ENCODE data around the gene OR7G3.

OR7G3 gene

GRCh38 chr19:9159891-9160290 lies 33.1 kb upstream of the OR7G3 start:
- Histone ChIP-seq H3K4me3 (ENCODE audit: low read length) (no peak overlapping the region), H3K27ac (ENCODE audit: low read depth, low read length) (no peak overlapping the region), H3K9me3 (ENCODE audit: control insufficient read depth, insufficient read depth, low read length) (no peaks in the 10 kb centered on the region), H3F3A (ENCODE audit: control insufficient read depth, insufficient read depth) (no peaks in the 10 kb centered on the region), H3K27me3 (ENCODE audit: control insufficient read depth, low read length) (no peaks in the 10 kb centered on the region), H3K4me1 (ENCODE audit: control insufficient read depth, low read length) (peaks cover 13% of the 10 kb centered on the region), H3K36me3 (ENCODE audit: control insufficient read depth, low read length) (peaks cover 91% of the 10 kb centered on the region), H3K9me2 (replicated peaks; ENCODE audit: control insufficient read depth, low read length) (no peaks in the 10 kb centered on the region), H3K79me2 (ENCODE audit: control insufficient read depth, low read length) (peaks cover 28% of the 10 kb centered on the region), H3K4me2 (ENCODE audit: low read length) (no peak overlapping the region), H4K20me1 (ENCODE audit: control insufficient read depth, insufficient read depth, low read depth, low read length) (peaks cover 6% of the 10 kb centered on the region)
- TF ChIP-seq EZH2phosphoT487 (IDR thresholded peaks at IDR 0.05; ENCODE audit: borderline replicate concordance, low read length) (no peak), CTCF (IDR thresholded peaks at IDR 0.05; ENCODE audit: low read depth, low read length, poor library complexity, severe bottlenecking) (no peak)

DNA sequence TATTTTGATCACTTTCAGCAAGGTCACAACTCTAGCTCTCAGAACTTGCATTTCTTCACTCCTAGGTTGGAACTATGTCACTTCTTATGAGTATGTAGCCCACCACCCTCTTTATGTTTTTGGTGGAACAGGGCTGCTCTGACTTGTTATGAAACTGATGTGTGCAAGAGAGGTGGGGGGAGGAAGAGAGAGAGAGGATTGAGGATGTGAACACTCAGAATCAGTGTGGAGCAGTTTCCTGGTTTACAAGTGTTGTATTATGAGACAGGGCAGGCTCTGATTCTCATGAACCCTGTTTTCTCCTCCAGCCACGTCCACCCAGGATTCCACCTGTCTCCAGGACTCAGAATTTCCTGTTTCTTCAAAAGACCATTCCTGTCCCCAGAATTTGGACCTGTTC lies 29.6 kb upstream of the OR7G3 start:
- no peaks in the 10 kb centered on the region for H3K9me2 ChIP-seq (replicated peaks; ENCODE audit: control insufficient read depth, low read length)
- no peak overlapping the region for H3K27ac ChIP-seq (ENCODE audit: low read depth, low read length)
- H3F3A ChIP-seq (ENCODE audit: control insufficient read depth, insufficient read depth) = no peaks in the 10 kb centered on the region
- TF ChIP-seq CTCF (IDR thresholded peaks at IDR 0.05; ENCODE audit: low read depth, low read length, poor library complexity, severe bottlenecking) (no peak), EZH2phosphoT487 (IDR thresholded peaks at IDR 0.05; ENCODE audit: borderline replicate concordance, low read length) (no peak)
- H3K4me1 ChIP-seq (ENCODE audit: control insufficient read depth, low read length) = peaks cover 13% of the 10 kb centered on the region
- H3K79me2 ChIP-seq (ENCODE audit: control insufficient read depth, low read length) = peaks cover 64% of the 10 kb centered on the region
- H3K27me3 ChIP-seq (ENCODE audit: control insufficient read depth, low read length) = no peaks in the 10 kb centered on the region
- H3K4me3 ChIP-seq (ENCODE audit: low read length) = no peak overlapping the region
- peaks cover 94% of the 10 kb centered on the region for H3K36me3 ChIP-seq (ENCODE audit: control insufficient read depth, low read length)
- H3K9me3 ChIP-seq (ENCODE audit: control insufficient read depth, insufficient read depth, low read length) = peaks cover 8% of the 10 kb centered on the region; the same call in 1 of the 2 replicates
- no peak overlapping the region for H3K4me2 ChIP-seq (ENCODE audit: low read length)
- H4K20me1 ChIP-seq (ENCODE audit: control insufficient read depth, insufficient read depth, low read depth, low read length) = peaks cover 10% of the 10 kb centered on the region; the same call in 1 of the 2 replicates

DNA sequence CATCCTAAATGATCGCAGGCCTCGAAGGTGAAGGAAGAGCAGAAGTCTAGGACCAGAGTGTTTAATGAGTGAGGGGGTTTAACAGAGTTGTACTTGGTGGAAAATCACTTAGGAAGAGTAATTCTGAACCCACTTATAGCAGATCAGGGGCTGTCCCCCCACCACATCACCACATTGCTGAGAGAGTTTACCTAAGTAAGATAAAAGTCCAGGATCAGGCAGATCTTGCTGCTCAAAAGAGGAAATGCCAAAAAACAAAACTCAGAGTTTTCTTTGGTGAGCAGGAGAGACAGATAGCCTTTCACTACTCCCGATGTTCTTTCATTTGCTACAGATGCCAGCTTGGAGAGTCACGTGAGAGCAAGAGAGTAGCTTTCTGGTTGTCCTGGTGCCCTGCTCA lies 28.8 kb upstream of the OR7G3 start:
- peaks cover 93% of the 10 kb centered on the region for H3K36me3 ChIP-seq (ENCODE audit: control insufficient read depth, low read length)
- peaks cover 13% of the 10 kb centered on the region for H3K4me1 ChIP-seq (ENCODE audit: control insufficient read depth, low read length)
- H3K27ac ChIP-seq (ENCODE audit: low read depth, low read length) = no peak overlapping the region
- H4K20me1 ChIP-seq (ENCODE audit: control insufficient read depth, insufficient read depth, low read depth, low read length) = peaks cover 10% of the 10 kb centered on the region; the same call in 1 of the 2 replicates
- H3K79me2 ChIP-seq (ENCODE audit: control insufficient read depth, low read length) = peaks cover 71% of the 10 kb centered on the region
- no peaks in the 10 kb centered on the region for H3K9me2 ChIP-seq (replicated peaks; ENCODE audit: control insufficient read depth, low read length)
- no peak overlapping the region for H3K4me2 ChIP-seq (ENCODE audit: low read length)
- no peaks in the 10 kb centered on the region for H3K27me3 ChIP-seq (ENCODE audit: control insufficient read depth, low read length)
- H3K9me3 ChIP-seq (ENCODE audit: control insufficient read depth, insufficient read depth, low read length) = peaks cover 9% of the 10 kb centered on the region; the same call in 1 of the 2 replicates
- no peak overlapping the region for H3K4me3 ChIP-seq (ENCODE audit: low read length)
- TF ChIP-seq CTCF (IDR thresholded peaks at IDR 0.05; ENCODE audit: low read depth, low read length, poor library complexity, severe bottlenecking) = no peak
- TF ChIP-seq EZH2phosphoT487 (IDR thresholded peaks at IDR 0.05; ENCODE audit: borderline replicate concordance, low read length) = no peak
- no peaks in the 10 kb centered on the region for H3F3A ChIP-seq (ENCODE audit: control insufficient read depth, insufficient read depth)
